CD4-positive, alpha-beta T cell treated with Interleukin-10 for 1 hour (primary cell): Measurements from ENCODE around the gene ZNF618.

ENCODE experiments used
- DNase-seq: peaks from one replicate; pipeline ENCODE4 v3.0.0-alpha.2; 2020

Gene ZNF618

DNA sequence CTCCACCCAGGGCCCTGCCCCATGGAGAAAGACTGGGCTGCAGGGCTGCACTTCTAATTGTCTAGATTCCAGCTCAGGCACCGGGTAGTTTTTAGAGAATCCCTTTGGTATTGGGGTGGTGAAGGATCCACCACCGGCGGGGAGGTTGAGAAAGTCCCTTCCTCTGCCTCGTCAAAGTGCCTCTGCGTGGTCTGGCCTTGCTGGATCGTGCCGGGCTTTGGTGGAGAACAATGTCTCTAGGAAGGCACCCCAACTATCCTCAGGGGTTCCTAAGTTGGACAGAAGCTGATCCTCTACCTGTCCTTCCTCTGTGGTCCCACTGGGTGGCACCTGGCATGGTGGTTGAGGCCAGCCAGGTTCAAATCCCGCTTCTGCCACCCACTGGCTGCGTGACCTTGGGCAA, 209.3 kb downstream of the ZNF618 start:
- DNase-seq, result no peak

DNA sequence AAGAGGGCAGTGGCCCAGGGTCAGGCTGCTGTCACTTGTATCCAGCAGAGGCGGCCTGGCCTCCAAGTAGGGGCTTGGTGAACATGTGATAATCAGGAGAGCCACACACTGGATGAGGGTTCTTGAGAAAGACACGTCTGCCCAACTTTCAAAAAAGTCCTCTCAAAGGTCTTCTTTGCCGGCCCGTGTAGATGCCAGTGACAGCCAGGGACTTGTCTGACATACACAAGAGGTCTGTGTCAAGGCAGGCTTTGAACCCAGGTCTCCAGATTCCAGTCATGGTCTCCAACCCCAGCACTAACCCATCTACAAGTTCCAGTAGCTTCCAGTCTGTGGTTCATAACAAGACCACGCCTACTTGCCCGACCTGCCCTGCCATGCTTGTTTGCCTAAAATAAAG, 209.9 kb downstream of the ZNF618 start:
- DNase-seq, result no peak

DNA sequence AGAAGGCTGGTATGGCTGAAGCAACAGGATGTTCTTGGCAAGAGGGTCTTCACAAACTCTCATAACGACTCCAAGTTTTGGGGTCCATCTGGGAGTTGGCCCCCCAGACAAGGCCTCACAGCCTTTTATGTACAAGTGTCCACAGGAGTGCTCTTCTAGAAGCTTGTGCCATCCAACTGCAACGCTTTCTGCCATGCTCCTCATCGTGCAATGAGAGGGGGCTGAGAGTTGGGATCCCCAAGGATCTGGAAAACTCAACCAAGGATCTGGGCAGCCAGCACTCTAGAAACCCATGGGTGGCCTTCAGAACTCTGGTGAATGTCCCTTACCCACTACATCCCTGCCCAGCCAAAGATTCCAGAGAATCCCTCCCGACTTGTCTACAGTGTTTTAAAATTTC, 210.5 kb downstream of the ZNF618 start:
- no peak for DNase-seq

DNA sequence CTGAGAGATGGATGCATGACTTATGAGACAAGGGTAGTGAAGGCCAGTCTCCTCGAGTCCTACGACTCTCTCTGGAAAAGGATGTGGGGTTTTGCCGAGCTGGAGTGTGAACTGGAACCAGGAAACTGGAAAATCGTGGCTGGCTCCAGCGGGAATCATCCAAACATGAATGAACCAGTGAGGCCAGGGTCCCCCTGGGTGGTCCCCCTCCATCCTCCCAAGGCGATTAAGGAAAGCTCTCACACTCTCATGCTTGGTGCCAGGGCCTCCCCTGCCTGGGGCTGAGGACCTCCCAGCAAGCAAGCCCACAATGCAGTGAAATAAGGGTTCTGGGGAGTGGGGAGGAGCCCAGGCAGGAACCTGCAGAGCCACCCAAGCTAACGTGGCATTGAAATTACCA, 211.6 kb downstream of the ZNF618 start:
- no peak for DNase-seq

DNA sequence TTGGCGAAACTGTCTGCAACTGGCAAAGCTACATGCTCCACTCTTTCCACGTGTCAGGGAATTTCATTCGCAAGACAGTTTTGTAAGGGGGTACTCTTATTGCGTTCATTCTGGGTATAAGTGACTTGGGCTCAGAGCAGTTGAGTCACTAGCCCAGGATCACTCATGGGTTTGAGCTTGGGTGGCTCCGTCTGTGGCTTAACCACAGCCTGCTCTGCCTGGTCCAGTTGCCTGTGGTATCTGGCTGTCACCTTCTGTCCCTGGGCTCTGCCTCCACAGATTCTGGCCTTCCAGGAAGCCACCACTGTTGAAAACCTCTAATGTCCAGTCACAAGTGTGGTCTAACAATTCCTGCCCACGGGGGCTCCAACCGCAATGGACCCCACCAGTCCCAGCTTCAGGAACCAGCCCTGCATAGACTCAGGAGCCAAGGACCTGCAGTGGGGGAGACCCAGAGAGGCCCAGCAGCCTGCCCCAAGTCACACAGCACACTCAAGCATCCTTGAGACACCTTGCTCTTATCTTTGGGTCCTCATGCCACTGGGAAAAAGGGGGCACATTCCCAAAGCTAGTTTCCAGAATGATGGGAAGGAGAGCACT, 212.6 kb downstream of the ZNF618 start:
- DNase-seq, result no peak

DNA sequence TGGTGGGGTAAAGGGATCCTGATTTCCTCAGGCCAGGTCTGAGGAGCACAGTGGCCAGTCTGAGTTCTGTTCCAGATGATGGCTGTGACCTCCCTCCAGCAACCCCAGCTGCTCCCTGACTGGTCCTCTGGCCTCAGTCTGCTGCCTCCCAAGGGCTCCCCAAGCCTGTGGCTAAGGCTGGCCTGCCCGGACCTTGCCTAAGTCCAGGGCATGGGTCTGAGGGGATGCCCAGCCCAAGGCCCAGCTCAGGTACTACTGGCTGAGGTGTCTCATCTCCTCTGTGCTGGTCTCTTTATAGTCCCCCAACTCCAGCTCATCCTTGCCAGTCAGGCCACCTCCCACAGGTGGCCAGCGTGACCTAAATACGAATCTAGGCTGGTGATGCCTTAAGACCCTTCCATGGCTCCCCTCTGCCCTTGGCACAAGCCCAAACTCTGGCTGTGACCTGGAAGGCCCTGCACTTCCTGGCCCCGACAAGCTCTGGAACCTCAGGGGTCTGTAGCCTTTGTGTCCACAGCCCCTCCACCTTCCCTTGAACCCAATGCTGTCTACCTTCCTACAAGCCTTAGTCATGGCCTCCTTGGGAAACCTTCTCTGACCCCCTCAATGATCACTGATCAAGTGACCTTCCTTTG, 213.2 kb downstream of the ZNF618 start:
- no peak for DNase-seq

DNA sequence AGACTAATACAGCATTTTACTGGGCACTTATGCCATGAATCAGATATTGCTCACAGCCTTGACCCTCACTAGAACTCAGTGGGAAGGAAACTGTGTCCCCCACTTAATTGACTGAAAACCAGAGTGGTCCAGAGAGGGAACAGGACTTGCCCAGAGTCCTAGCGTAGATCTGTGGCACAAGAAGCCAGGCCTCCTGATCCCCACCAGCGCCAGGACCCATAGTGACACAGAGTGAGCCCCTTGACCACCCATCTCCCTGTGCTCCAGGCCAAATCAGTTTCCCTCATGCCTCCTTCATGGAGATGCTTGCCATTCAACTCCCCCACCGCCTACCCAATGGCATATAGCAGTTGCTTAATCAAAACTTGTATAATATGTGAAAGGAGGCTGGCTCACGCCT, 214.7 kb downstream of the ZNF618 start:
- no peak for DNase-seq

DNA sequence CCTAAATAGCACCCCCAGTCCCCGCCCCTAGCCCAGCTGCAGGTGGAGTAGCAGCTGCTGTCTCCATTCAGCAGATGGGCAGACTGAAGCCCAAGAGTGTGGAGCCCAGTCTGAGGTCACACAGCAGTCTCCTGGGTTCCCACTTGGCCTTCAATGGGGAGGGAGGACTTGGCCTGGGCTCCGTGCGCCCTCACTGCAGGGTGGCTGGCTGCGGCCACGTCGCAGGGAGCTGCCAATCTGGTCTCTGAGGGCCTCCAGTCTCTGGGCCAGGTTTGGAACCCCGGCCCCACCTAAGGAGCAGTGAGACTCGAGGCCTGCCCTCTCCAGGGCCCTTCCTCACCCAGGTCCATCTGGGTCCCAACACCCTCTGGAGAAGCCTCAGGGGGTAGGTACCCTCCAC, 215.6 kb downstream of the ZNF618 start:
- no peak for DNase-seq

DNA sequence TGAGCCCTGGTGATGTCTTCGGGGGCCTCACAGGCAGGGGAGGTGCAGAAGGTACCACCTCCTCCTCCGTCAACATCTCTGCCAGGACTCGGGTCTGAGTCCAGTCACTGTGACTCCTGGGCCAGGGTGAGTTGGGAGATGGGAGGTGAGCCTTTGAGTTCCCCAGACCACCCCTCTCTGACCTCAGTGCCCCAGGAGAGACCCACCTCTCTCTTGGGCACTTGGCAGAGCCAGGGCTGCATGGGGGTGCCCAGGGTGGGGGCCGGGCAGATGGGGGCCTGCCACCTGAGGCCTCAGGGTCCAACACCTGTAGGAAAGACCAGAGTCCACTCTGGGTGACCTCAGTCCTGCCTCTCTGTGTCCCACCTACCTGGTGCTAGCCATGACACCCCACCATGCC, 216.2 kb downstream of the ZNF618 start:
- no peak for DNase-seq

DNA sequence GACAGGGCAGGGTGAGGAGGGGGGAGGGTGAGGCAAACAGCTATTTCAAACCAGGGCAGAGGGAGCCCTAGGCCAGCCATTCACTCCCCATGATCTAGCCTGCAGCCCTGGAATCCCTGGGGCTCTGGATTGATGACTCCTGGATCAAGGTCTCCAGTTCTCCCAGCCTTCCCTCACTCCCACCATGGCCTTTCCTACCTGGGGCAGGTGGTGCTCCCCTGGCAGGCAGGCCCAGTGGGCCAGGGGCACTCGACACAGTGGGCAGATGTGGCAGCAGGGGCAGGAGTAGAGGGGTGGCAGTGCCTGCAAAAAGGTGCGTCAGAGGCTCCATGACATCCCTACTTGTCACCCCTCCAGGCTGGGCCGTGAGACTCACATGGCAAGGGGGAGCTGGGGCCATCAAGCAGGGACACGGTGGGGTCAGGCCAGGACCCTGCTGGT, 216.9 kb downstream of the ZNF618 start:
- no peak for DNase-seq

DNA sequence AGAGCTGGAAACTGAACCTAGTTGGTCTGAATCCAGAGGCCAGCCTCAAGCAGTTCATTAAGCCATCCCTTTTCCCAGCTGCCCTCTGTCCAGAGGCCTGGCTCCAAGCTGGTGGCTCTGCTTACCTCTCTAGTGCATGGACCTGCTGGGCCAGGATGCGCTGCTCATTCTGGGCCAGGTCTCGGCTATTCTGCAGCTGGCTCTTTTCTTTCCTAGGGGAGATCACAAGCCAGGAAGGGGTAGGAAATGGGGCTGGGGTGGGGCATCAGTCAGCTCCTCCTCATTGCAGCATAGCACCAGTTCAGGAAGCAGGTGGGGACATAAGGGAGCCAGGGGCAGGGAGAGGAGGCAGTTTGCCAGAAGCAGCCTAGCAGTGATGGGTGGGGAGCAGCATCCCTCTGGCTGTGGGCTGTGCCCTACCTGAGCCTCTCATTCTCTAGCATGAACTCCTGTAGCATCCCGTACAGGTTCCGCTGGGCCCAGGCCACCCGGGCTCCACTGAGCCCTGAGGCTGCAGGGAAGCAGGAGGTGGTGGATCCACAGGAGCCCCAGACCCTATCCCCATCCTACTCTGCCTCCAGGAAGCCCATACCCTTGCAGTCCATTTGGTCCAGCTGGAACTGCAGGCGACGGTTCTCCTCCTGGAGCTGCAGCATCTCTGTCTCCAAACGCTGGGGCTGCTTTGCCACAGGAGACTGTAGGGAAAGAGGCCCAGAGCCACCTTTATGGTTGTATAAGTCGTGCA, 217.8 kb downstream of the ZNF618 start:
- no peak for DNase-seq

DNA sequence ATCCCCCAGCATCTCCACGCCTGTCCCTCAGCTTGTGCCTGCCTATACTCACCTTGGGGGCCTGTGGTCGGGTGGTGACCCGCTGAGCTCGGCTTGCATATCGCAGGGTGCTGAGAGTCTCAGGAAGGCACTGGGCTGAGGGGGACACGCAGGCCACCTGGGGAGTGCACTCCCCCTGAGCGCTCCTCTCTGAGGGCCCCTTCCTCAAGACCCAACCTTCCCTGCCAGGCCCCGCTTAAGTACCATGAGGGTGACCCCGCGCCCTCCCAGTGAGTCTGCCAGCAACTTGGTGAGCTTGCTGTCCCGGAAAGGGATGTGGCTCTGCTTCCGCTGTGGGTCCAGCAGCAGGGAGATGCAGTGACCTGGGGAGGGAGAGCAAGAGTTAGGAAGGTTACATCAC, 218.9 kb downstream of the ZNF618 start:
- DNase-seq, result no peak

DNA sequence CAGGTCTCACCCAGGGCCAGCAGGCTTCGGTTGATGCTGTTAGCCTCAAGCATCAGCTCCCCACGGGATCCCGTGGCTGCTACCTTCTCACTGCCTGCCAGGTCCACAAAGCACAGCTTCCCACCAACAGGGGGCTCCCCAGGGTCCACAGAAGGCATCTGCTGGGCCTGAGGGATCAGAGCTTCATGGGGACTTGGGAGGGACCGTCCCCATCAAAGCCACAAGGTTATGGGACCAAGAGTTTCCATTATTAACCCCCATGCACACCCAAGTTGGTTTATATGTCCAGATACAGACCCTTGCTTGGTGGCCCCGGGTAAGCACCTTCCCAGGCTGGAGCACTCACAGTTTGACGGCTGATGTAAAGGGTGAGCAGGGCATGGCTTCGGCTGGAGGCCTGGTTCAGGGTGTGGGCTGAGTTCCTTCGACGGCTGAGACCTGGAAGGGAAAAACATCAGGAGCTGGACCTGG, 220.0 kb downstream of the ZNF618 start:
- DNase-seq, result no peak

DNA sequence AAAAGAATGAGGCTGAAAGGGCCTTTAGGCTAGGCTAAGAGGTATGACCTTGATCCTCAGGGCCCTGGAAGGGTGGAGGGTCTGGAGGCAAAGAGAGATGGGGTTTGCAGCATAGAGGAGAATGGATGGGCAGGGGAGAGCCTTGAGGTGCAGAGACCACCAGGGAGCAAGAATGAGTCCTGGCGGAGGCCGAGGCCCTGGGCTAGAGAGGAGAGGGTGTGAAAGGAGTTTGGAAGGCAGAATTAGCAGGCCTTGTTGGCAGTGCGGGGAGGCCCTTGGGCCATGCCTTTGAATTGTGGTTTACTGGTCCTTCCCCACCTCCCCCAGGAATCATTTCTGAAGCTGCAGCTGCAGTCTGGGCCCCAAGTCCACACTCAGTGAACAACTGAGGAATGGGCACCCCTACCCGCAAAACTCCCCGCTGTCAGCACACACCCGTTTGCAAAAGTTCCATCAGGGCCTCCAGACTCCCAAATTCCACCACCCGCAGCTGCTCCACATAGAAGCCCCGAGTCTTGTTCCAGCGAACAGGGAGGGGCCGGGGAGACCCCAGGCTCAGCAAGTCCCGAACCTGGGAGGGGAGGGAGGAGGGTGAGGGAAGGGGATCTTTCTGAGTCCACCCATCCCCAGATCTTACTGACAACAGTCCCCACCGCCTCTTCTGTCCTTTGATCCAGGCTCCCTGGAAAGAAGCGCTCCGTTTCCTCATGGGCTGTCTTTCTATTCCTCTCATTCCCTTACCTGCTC, 220.9 kb downstream of the ZNF618 start:
- no peak for DNase-seq

DNA sequence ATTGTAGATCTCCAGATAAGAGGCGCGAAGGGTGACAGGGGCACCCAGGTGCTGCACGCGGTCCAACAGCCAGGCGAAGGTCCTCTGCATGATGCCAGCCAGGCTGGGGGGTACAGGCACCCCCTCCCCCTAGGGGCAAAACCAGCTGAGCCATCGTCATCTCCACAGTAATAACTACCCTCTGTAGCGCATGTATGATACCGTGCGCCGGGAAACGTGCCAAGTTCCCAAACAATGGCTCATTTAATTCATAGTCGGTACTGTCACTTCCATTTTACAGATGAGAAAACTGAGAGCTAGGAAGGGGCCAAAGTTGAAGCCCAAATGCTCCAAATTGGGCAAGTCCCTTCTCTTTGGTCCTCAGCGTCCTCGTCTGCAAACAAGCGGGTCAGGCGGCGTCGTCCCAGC, 221.5 kb downstream of the ZNF618 start:
- DNase-seq, result no peak

DNA sequence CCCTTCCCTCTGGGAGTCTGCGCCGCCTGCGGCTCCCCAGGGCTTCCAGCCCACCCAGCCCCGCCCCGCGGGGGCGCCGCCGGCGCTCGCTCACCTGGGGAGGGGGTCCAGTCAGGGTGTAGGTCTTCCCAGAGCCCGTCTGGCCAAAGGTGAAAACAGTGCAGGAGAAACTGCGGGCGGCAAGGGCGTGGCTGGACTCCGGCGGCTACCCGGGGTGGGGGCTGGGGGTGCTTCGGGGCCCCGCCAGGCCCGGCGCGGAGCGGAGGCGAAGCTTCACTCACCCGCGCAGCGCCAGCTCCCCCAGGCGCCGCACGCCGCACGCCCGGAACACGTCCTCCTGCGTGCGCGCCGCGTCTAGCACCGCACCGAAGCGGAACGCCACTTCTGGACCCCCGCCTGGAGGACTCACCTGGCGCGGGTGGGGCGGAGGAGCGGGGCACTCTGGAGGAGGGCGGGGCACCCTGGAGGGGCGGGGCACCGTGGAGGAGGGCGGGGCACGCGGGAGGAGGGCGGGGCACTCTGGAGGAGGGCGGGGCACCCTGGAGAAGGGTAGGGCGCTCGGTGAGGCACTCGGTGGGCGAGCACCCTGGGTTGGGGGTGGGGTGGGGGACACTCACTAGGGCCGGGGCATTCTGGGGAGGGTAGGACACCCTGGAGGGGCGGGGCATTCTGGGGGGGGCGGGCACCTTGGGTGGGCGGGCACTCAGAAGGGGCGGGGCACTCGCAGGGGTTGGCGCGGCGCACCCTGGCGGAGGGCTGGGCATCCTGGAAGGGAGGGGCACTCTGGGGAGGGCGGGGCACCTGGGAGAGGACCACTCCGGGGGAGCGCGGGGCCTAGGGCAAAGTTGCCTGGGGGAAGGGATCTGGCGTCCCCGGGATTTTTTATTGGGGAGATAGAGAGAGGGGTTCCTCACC, 222.2 kb downstream of the ZNF618 start:
- DNase-seq, result no peak

DNA sequence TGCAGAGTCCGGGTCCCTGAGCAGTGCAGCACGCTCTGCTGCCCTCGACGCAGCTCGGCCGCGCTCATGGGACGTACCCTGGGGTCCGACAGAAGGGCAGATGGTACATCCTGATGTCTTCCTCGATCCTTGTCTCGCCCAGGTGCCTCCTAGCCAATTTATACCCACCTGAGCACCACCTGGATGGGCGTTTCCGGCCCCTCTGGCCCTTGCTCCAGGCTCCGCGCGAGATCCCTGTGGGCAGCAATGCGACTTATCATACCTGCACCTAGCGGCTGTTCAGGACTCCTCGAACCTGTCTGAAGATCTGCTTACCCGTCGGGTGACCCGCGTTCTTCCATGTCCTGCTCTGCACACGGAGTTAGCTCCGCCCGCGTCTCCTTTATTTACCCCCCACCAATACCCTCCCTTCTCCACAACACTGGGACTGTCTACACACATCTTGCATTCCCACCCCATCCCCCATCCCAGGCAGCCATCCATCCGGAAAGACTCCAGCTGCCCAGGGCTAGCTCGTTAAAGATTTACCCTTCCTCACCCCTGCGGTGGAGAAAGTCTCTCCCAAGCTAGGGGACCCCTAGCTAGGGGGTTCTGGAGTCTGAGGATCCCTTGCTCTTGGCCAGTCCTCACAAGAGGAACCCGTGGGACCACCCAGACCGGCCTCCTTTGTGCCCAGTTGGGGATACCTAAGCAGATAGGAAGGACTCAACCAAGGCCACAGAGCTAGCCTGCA, 223.0 kb downstream of the ZNF618 start, which contains the start of gene KIF12:
Gene KIF12, minus strand, starts transcription at position 357 of the 733 bp plus-strand sequence. Its CDS starts 16 bp downstream, at position 341.
- DNase-seq, result no peak

DNA sequence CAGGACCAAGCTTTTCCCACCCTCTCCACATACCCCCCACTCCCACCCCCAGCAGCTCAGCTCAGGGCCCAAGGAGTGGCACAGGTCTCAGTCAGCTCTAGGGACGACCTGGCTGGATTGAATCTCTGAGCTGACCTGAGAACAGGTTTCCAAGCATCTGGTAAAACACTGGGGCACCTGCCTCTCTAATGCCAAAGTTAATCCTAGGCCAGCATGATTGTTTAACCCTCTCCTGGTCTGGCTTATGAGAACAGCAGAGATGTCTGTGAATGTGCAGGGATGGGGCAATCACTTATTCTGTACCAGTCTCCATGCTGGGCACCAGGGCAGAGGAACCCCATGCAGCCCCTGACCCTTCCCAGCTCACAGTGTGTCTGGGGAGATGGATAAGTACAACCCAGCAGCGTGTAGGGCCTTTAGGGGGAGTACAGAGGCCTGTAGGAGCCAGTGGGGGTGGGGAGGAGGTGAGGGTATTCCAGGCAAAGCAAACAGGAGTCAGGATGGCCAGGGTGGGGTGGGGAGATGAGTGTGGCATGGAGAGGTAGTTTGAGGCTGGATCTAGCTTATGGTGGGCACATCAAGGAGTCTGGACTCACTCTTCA, 223.7 kb downstream of the ZNF618 start:
- no peak for DNase-seq

DNA sequence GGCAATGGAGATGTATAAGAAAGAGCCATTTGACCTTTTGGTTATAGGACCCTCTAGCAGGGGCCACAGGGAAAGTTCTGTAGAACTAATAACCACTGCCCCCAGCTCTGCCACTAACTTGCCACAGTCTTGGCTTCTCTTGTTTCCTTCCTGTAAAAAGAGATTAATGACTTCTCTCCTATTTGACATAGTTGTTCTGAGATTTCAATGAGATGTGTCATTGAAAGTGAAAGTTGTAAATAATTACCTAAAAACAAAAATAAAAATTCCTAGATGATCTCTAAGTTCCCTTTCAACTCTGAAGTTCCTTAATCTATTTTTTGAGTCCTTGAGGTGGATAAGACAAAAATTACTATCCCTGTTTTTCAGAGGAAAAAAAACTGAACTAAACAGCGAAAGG, 224.4 kb downstream of the ZNF618 start:
- no peak for DNase-seq

DNA sequence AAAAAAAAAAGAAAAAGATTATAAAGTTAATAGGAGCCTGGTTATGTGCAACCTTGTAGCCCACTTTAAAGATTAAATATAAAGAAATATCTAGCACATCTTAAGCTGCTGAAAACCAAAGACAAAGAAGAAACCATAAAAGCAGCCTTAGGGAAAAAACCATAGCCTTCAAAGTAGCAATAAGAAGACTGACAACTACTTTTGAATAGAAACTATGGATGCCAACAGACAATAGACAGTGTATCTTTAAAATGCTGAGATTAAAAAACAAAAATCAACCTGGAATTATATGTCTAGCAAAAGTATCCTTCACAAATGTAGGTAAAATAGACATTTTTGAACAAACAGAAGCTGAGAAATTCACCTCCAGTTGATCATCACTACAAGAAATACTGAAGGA, 226.4 kb downstream of the ZNF618 start:
- DNase-seq, result no peak

DNA sequence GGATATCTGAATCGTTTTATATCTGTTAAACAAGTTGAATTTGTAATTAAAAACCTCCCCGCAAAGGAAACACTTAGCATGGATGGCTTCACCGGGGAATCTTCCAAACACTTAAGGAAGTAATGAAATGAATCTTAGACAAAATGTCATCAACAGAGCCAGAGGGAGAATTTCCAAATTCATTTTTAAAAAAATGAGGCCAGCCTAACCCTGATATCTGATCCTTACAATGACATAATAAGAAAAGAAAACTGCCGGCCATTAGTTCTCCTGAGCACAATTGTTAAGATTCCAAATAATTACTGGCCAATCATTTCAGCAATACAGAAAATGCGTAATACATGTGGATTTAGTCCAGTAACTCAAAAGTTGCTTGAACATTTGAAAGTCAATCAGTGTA, 229.1 kb downstream of the ZNF618 start:
- no peak for DNase-seq
